Astrocyte of the spinal cord (primary cell): ENCODE data around the gene E2F2.

ENCODE experiments used
- DNase-seq: peaks from one replicate; pipeline ENCODE4 v3.0.0; 2011; ENCODE audit warnings: low read depth, low spot score
- H3K4me3 ChIP-seq: 2 replicates; pipeline ENCODE4 v1.5.1; 2011; ENCODE audit warnings: low read depth, mild to moderate bottlenecking, low read length, moderate library complexity
- CTCF ChIP-seq: IDR thresholded peaks from 2 replicates; pipeline ENCODE4 v1.5.1; 2012; ENCODE audit warnings: low read depth, mild to moderate bottlenecking, low read length, inconsistent platforms
- in situ Hi-C: cut with HindIII; loops from 2 replicates; pipeline ENCODE4 v1.10.0; 2017; ENCODE audit warnings: low sequenced_read_pairs

E2F2 gene

DNA sequence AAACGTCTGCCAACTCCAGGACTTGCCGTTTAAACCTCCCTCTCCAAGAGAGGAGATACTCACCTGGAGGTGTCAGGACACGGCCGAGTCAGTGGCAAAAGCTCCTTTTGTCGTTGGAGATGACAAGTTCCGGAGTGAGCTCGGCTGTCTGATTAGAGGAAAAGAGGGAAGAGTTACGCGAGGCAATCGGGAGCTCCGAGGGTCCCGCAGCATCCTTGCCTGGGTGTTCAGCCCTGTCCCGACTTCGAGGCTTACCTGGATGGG is 27.8 kb upstream of the E2F2 start:
- in situ Hi-C loops, result no loop called here
- peak overlapping the region; percentile 100 for H3K4me3 ChIP-seq
- no peak for TF ChIP-seq CTCF
- DNase-seq, result no peak

- peak overlapping the region; percentile 100 for H3K4me3 ChIP-seq
- in situ Hi-C loops, result no loop called here
- peak; percentile 55 for DNase-seq
- TF ChIP-seq CTCF, result no peak
Measured at GRCh38 chr1:23558140-23558871, 27.3 kb upstream of the E2F2 start.

DNA sequence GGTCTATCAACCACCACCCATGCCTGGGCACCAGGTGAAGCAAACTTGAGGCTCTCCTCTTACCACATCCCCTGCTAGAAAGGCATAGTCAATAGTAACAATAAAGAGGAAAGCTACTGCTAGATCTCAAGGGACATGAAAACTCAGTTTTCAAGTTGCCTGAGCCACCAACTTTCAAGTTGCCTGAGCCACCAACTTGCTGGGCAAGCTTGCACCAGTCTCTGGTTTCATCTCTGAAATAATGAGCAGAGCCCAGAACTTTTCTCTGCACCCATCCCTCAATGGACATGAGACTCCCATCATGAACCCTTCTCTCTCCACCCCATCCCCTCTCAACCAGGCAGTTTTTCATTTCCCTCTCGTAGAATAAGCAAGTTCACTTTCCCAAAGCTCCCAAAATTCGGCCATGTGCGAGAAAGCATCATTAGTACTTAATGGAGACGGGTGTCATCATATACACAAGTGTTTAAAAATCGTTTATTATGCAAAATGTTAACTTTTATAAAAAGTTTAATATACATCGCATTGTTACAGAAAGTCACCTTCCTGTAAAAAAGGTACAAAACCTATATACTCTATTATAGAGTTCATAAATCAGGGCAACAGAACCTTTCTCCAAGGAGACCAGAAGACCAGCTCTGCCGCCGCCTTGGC is 26.6 kb upstream of the E2F2 start:
- DNase-seq, result peak; percentile 43

DNA sequence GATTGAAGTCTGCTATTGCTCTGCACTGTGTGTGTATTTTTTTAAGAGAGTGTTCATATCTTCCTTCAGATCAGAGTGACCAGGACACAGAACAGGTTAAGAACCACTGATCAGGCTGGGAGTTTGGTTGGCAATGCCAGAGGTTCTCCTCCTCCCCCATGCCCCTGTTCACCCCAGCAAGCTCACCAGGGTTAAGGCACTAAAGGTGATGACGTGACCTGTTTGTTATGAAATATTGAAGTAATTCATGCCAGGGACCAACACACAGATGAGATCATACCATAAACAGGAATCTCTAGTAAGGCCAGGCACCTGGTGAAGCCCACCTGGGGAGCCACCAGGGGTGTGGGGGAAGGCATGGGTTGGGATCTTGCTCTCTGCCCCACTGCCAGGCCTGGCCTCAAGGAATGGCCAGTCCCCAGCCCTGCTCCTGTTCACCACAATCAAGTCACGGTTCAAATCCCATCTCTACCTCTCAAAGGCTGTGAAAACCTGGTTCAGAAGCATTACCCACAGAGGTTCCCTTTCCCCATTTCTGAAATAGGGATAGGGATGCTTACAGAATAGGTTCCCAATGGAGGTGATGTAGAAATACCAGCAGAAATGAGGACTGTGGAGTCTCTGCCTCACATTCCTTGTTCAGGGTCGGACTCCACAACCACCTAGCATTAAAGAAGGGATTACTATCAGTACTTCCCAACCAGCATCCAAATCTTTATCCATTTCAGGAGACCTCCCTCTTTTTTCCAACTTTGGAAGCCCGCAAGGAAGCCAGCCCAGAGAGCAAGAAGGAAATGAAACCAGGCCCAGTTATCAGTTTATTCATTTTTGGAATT is 25.8 kb upstream of the E2F2 start:
- in situ Hi-C loops, result no loop called here
- peak overlapping the region; percentile 100 for H3K4me3 ChIP-seq
- DNase-seq, result peak; percentile 82
- no peak for TF ChIP-seq CTCF

More for the DNA sequence above, 26.6 kb upstream of the E2F2 start:
- in situ Hi-C loops, result no loop called here
- H3K4me3 ChIP-seq, result peak overlapping the region; percentile 100
- no peak for TF ChIP-seq CTCF

DNA sequence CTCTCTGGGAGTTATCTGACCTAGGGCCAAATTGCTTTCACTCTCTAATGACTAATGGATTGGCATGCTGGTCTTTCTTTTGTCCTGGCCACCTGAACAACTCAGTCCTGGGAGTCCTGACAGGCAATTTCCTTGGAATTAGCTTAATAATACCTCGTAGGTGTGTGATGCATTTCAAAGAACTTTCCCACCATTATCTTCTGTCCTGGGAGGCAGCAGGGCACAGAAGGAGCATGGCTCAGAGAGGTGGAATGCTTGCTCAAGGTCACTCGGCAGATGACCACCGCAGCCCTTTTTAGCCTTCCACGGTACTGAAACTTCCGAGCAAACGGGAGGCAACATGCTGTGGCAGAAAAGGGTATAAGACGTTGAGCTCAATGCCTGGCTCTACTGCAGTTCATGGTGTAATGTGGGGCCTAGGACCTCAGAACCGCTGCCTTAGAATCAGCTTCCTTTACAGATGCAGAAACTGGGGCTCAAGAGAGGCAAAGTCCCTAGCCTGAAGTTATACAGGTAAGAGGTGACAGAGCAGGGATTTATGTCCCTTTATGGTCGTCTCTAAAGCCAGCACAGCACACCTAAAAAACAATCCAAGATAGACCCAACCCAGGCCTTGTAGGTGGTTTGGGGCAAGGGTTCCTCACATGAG is 25.1 kb upstream of the E2F2 start:
- TF ChIP-seq CTCF, result no peak
- H3K4me3 ChIP-seq, result peak overlapping the region; percentile 8
- peak; percentile 87 for DNase-seq
- in situ Hi-C loops, result no loop called here

- peak overlapping the region; percentile 35 for H3K4me3 ChIP-seq
- in situ Hi-C loops, result no loop called here
- peak; percentile 83 for DNase-seq
- no peak for TF ChIP-seq CTCF
Measured at GRCh38 chr1:23555270-23555985, 24.4 kb upstream of the E2F2 start.
